Measurements from ENCODE around the gene PEA15. TPM values are rescaled to one million over a fixed set of nuclear protein-coding genes. Genes with fewer than 3 reads are reported as not detected.

Gene PEA15, protein sequence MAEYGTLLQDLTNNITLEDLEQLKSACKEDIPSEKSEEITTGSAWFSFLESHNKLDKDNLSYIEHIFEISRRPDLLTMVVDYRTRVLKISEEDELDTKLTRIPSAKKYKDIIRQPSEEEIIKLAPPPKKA
- 10 to 100 TPM; 51.7 to 57.4 TPM for total RNA-seq

DNA sequence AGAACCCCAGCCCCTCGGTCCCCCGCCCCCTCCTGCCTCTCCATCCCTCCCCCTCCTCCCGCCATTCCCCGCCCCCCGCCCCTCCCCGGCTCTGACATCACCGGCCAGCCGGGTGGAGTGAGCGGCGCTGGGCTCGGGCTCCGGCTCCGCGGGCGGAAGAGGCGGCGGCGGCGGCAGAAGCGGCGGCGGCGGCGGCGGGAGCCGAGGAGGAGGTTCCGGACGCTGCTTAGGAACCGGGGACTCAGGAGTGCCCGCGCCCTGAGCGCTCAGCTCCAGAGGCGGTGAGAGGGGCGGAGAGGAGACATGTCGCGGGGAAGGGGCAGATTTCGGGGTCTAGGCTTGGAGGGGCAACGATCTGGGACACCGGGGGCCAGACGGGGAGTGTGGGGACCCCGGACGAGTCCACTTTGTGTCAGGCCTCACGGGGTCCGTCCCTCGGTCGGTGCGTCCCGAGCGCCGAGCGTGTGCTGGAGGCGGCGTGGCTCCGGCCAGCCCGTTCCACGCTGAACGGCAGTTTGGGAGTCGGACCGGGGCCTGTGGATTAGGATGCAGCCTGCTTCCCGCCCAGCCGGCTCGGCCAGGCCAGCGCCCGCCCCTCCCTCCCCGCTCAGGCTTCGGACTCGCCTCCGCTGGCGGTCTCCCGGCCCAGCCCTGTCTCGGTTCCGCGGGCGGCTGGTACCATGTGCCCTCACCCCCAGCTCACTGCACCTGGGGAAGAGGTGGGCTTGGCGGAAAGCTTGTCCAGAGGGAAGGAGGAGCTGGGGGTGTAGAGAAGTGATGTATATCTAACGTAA lies at the start of gene PEA15:
PEA15 (plus strand) TSS at position 143 of the 794 bp plus-strand sequence. CDS start 6,161 bp downstream, outside the sequence.
- Mint-ChIP-seq H3K27me3 (no peaks in the 10 kb centered on the region), H3K36me3 (peaks cover 14% of the 10 kb centered on the region), H3K4me3 (peak within 1 kb of the TSS; percentile 87), H3K4me1 (peaks cover 43% of the 10 kb centered on the region), H3K27ac (peak within 1 kb of the TSS; percentile 83), H3K9me3 (no peaks in the 10 kb centered on the region)
- DNase-seq = peak; percentile 75

DNA sequence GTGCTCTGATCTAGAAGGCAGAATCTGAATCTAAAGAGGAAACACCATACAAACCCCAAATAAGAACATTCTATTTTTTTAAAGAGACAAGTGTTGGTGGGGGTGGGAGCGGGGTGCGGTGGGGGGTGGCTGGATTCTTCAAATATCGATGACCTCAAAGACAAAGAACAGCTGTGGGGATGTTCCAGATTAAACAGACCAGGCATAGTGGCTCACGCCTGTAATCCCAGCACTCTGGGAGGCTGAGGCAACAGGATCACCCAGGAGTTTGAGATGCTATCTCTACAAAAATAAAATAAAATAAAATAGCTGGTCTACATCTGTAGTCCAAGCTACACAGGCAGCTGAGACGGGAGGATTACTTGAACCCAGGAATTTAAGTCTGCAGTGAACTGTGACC lies 48.8 kb upstream of the PEA15 start:
- H3K9me3 Mint-ChIP-seq = no peaks in the 10 kb centered on the region
- H3K27me3 Mint-ChIP-seq = no peaks in the 10 kb centered on the region
- no peaks in the 10 kb centered on the region for H3K36me3 Mint-ChIP-seq
- no peak overlapping the region for H3K27ac Mint-ChIP-seq
- no peaks in the 10 kb centered on the region for H3K4me1 Mint-ChIP-seq
- H3K4me3 Mint-ChIP-seq = no peak overlapping the region
- DNase-seq = no peak

DNA sequence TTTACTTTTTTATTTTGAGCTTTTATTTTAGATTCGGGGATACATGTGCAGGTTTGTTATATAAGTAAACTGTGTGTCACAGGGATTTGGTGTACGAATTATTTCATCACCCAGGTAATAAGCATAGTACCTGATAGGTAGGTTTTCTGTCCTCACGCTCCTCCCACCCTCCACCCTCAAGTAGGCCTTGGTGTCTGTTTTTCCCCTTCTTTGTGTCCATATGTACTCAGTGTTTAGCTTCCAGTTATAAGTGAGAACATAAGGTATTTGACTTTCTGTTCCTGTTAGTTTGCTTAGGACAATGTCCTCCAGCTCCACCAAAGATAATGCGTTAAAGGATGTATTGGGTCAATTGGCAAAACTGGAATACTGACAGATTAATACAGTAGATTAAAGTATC lies 48.0 kb upstream of the PEA15 start:
- no peak overlapping the region for H3K4me3 Mint-ChIP-seq
- H3K36me3 Mint-ChIP-seq = no peaks in the 10 kb centered on the region
- H3K9me3 Mint-ChIP-seq = no peaks in the 10 kb centered on the region
- H3K27me3 Mint-ChIP-seq = no peaks in the 10 kb centered on the region
- no peak for DNase-seq
- H3K4me1 Mint-ChIP-seq = no peaks in the 10 kb centered on the region
- H3K27ac Mint-ChIP-seq = no peak overlapping the region

DNA sequence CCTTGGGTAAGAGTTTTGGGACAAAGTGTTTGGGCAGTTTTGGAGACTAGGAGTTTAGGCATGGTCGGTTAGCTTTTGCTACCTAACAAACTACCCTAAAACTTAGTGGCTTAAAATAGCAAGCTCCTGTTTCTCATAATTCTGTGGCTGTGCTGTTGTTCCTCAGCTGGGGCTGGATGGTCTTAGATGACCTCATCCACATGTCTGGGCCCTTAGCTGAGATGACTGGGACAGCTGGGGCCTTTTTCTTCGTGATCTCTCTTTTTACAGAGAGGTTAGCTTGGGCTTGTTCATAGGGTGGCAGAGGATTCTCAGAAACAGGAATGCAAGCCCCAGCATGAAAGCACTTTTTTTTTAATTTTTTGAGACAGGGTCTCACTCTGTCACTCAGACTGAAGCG lies 47.2 kb upstream of the PEA15 start:
- Mint-ChIP-seq H3K36me3 (no peaks in the 10 kb centered on the region), H3K4me1 (no peaks in the 10 kb centered on the region), H3K4me3 (no peak overlapping the region), H3K9me3 (no peaks in the 10 kb centered on the region), H3K27me3 (no peaks in the 10 kb centered on the region), H3K27ac (no peak overlapping the region)
- DNase-seq = no peak

DNA sequence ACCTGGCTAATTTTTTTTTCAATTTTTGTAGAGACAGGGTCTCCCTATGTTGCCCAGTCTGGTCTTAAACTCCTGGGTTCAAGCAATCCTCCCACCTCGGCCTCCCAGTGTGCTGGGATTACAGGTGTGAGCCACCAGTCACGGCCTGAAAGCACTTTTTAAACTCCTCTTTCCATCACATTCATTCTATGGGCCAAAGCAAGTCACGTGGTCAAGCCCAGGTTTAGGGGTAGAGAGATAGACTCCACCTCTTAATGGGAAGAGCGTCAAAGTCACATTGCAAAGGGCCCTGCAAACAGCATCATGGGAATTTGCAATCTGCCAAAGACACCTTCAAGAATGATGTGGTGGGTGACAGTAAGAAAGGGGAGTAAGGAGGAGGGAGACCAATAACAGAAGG lies 46.6 kb upstream of the PEA15 start:
- Mint-ChIP-seq H3K36me3 (no peaks in the 10 kb centered on the region), H3K27me3 (peaks cover 4% of the 10 kb centered on the region), H3K27ac (no peak overlapping the region), H3K9me3 (no peaks in the 10 kb centered on the region), H3K4me1 (no peaks in the 10 kb centered on the region), H3K4me3 (no peak overlapping the region)
- DNase-seq = no peak

DNA sequence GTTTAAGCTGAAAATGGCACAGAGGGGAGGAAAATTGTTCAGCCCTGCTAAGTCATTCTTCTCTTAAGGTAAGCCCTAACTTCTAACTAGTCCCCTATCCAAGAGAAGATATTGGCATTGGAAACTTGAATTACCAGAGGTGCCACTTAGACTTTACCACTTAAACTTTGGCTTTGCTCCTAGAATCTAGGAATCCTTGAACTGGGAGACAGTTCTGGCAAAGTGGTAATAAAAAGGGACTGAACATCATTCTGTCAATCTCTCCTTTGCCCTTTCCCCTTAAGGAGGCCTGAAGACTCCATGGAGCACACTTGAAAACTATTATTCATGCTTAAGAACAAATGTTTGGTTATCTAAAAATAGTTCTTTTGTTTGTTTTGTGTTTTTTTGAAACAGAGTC lies 45.3 kb upstream of the PEA15 start:
- peaks cover 10% of the 10 kb centered on the region for H3K27me3 Mint-ChIP-seq
- no peak overlapping the region for H3K27ac Mint-ChIP-seq
- H3K4me1 Mint-ChIP-seq = no peaks in the 10 kb centered on the region
- no peak for DNase-seq
- H3K9me3 Mint-ChIP-seq = no peaks in the 10 kb centered on the region
- H3K4me3 Mint-ChIP-seq = no peak overlapping the region
- no peaks in the 10 kb centered on the region for H3K36me3 Mint-ChIP-seq

DNA sequence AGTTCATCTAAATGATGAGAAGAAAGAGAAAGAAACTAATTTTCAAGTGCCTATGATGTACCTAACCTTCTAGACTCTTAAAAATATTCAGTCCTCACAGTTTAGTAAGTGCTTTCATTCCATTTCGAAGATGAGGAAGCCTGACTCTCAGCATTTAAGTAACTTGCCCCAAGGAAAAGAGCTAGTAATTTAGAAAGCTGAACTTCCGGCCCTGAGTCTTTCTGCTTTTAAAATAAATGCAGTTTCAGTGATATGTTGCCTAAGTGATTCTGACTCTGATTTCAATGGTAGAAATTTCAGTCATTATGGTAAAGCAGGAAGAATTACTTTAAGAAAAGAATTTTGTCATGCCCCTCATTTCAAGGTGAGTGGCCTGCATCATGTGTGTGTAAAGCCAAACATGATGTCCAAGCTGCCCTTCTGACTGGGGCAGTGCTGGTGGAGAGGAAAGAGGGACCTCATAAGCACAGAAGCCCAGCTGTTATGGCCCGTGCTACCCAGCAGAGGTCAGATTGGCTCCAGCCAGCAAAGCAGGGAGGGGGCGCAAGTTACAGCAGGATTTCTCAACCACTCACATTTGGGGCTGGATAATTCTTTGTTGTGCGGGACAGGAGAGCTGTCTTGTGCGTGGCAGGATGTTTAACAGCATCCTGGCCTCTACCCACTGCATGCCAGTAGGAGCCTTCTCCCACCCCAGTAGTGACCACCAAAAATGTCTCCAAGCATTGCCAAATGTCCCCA lies 43.0 kb upstream of the PEA15 start:
- no peak overlapping the region for H3K27ac Mint-ChIP-seq
- H3K27me3 Mint-ChIP-seq = peaks cover 15% of the 10 kb centered on the region
- no peak overlapping the region for H3K4me3 Mint-ChIP-seq
- H3K4me1 Mint-ChIP-seq = peaks cover 6% of the 10 kb centered on the region
- H3K9me3 Mint-ChIP-seq = no peaks in the 10 kb centered on the region
- H3K36me3 Mint-ChIP-seq = no peaks in the 10 kb centered on the region
- DNase-seq = no peak

DNA sequence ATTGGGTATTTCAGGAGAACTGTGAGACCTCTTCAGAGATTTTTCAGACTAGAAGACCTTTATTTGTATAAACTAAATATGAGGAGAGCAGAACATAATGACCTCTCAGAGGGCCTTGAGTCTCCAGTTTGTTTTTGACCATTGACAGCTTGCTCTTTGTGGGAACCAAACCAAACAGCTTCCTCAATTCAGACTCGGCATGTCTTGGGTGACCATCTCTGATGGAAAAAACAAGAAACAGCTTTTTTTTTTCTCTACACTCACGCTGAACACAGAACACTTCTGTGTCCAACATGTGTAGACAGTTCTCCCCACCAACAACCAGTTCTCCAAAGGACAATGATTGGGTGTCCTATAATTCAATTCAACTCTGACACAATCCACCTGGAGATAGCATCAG lies 42.3 kb upstream of the PEA15 start:
- no peaks in the 10 kb centered on the region for H3K9me3 Mint-ChIP-seq
- H3K4me3 Mint-ChIP-seq = no peak overlapping the region
- no peaks in the 10 kb centered on the region for H3K36me3 Mint-ChIP-seq
- H3K27ac Mint-ChIP-seq = no peak overlapping the region
- H3K4me1 Mint-ChIP-seq = peaks cover 13% of the 10 kb centered on the region
- no peak for DNase-seq
- H3K27me3 Mint-ChIP-seq = peaks cover 15% of the 10 kb centered on the region

DNA sequence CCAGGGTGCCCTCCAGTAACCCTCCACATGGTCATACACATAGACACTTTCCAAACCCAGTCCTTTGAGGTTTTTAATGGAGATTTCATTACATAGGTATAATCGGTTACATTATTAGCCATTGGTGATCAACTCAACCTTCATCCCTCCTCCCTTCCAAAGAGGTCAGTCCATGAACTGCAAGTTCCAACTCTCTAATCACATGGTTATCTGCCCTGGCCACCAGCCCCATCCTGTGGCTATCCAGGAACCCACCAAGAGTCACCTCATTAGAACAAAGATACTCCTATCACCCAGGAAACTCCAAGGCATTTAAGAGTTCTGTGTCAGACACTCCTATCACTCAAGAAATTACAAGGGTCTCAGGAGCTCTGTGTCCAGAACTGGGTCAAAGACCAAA lies 41.6 kb upstream of the PEA15 start:
- no peaks in the 10 kb centered on the region for H3K9me3 Mint-ChIP-seq
- H3K27ac Mint-ChIP-seq = no peak overlapping the region
- no peak overlapping the region for H3K4me3 Mint-ChIP-seq
- DNase-seq = no peak
- H3K36me3 Mint-ChIP-seq = no peaks in the 10 kb centered on the region
- H3K27me3 Mint-ChIP-seq = peaks cover 15% of the 10 kb centered on the region
- peaks cover 14% of the 10 kb centered on the region for H3K4me1 Mint-ChIP-seq

DNA sequence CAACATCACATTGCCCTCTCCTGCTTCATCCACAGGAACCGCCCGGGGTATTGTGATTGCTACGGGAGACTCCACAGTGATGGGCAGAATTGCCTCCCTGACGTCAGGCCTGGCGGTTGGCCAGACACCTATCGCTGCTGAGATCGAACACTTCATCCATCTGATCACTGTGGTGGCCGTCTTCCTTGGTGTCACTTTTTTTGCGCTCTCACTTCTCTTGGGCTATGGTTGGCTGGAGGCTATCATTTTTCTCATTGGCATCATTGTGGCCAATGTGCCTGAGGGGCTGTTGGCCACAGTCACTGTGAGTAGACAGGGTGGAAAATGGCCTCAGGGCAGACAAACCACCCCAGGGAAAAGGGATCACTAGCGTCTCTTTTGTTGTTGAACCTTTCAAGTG lies 41.1 kb upstream of the PEA15 start:
- Mint-ChIP-seq H3K4me1 (peaks cover 16% of the 10 kb centered on the region), H3K4me3 (no peak overlapping the region), H3K27me3 (peaks cover 19% of the 10 kb centered on the region), H3K27ac (no peak overlapping the region), H3K36me3 (no peaks in the 10 kb centered on the region), H3K9me3 (no peaks in the 10 kb centered on the region)
- DNase-seq = no peak

DNA sequence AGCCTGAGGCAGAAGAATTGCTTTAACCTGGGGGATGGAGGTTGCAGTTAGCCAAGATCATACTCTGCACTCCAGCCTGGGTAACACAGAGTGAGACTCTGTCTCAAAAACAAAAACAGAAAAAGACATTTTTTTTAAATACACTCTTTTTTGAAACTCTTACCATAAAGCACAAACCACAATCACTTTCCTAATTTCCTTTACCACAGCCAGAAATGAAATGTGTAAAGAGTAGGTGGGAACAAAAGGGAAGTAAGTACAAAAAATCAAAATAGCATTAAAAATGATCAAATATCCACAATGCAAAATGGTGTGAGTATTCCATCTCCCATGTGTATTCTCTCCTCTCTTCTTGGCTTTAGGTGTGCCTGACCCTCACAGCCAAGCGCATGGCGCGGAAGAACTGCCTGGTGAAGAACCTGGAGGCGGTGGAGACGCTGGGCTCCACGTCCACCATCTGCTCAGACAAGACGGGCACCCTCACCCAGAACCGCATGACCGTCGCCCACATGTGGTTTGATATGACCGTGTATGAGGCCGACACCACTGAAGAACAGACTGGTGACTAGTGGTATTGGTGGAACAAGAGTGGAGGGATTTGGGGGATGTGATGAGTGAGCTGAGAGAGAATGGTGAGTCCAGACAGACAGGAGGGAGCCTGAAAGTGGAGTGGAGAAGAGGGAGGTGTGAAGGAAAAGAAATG lies 38.9 kb upstream of the PEA15 start:
- peak overlapping the region; percentile 1 for H3K27ac Mint-ChIP-seq
- no peaks in the 10 kb centered on the region for H3K9me3 Mint-ChIP-seq
- DNase-seq = no peak
- H3K27me3 Mint-ChIP-seq = peaks cover 23% of the 10 kb centered on the region
- peaks cover 27% of the 10 kb centered on the region for H3K4me1 Mint-ChIP-seq
- H3K36me3 Mint-ChIP-seq = no peaks in the 10 kb centered on the region
- H3K4me3 Mint-ChIP-seq = no peak overlapping the region

DNA sequence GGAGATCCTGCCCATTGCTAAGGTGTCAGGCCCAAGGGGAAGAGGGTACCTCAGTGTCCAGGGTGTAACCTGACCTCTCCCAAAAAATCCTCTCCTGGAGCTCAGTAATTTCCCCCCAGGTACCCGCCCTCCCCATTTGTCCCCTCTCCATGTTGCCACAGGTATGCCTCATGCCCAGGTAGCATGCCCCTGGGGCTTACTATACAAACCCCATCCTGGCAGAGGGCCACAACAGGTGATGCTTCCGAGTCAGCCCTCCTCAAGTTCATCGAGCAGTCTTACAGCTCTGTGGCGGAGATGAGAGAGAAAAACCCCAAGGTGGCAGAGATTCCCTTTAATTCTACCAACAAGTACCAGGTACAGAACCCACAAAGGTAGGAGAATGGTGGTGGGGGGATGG lies 38.1 kb upstream of the PEA15 start:
- no peak for DNase-seq
- H3K4me3 Mint-ChIP-seq = no peak overlapping the region
- H3K4me1 Mint-ChIP-seq = peaks cover 27% of the 10 kb centered on the region
- no peaks in the 10 kb centered on the region for H3K9me3 Mint-ChIP-seq
- H3K36me3 Mint-ChIP-seq = no peaks in the 10 kb centered on the region
- no peak overlapping the region for H3K27ac Mint-ChIP-seq
- peaks cover 27% of the 10 kb centered on the region for H3K27me3 Mint-ChIP-seq

DNA sequence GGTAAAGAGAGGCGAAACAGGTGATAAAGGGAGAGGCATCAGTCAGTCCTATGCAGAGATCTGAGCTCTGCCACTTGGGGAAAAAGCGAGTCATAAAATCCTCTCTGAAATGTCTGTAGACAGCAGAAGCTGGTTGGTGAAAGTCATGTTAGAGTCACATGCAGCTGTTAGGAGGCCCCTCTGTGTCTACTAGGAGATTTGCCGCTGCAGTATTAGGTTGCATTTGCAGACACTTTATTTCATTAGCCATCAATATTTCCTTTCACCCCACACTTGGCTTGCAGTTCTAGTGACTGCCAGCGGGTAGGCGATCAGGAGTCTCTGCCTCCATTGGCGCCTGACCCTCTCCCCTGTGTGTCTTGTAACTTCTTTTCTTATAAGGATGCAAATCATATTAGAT lies 37.6 kb upstream of the PEA15 start:
- Mint-ChIP-seq H3K36me3 (no peaks in the 10 kb centered on the region), H3K9me3 (no peaks in the 10 kb centered on the region), H3K4me3 (no peak overlapping the region), H3K4me1 (peaks cover 27% of the 10 kb centered on the region), H3K27me3 (peaks cover 29% of the 10 kb centered on the region), H3K27ac (no peak overlapping the region)
- peak; percentile 26 for DNase-seq

DNA sequence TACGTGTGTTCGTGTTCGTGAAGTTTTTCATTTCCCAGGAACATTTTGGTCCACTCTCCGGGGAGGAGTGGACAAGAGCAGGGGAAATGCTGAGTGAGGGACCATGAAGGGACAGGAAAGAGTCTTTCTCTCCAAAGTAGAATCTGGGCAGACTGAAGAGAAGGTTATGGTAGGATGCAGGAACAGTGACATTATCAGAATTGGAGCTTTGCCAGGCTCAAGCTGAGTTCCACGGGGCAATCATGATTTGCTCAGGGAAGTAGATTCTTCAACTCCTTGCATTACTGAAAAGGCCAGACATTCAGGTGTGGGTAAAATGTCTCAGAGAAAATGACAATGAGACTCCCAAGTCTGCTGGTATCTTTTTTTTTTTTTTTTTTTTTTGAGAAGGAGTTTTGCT lies 37.2 kb upstream of the PEA15 start:
- H3K4me3 Mint-ChIP-seq = no peak overlapping the region
- H3K9me3 Mint-ChIP-seq = no peaks in the 10 kb centered on the region
- peaks cover 29% of the 10 kb centered on the region for H3K27me3 Mint-ChIP-seq
- H3K27ac Mint-ChIP-seq = no peak overlapping the region
- H3K4me1 Mint-ChIP-seq = peaks cover 27% of the 10 kb centered on the region
- no peaks in the 10 kb centered on the region for H3K36me3 Mint-ChIP-seq
- DNase-seq = no peak

Data from activated naive CD8-positive, alpha-beta T cell treated with anti-CD3 and anti-CD28 coated beads for 36 hours (primary cell).